ENCODE data around the gene DVL3.

DNA sequence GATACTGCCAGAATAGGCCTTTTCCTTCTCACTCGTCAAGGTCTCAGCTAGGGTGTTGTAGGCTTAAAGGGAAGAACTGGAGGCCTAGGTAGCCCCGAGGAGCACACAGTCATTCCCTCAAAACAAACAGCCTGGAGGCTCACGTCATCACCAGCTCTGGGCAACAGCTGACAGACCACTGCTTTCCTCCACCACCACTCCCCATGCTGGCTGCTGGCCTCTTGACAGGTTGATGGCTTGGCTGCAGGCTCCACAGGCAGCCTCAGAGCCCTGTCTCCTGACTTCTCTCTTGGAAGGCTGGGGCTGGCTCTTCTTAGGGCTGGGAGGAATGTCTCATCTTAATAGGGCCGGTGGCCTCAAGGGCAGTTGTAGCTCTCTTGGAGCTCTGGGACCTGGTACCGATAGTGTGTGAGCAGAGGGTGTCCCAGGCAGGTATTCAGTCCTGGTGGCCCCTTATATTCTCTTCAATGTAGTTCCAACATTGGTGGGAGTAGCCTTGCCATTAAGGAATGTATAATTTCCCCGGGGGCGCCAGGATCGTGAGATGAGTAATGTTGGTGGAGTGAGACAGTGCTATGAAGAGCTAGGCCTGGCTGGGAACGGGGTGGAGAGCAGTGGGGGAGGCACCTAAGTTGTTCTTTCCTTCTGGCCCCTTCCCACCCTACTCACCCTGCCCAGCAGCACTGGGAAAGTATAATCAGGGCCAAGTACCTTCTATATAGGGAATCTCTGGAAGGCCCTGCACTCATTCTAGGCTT lies 13.4 kb downstream of the DVL3 start:
- TF ChIP-seq, protein P1, sequence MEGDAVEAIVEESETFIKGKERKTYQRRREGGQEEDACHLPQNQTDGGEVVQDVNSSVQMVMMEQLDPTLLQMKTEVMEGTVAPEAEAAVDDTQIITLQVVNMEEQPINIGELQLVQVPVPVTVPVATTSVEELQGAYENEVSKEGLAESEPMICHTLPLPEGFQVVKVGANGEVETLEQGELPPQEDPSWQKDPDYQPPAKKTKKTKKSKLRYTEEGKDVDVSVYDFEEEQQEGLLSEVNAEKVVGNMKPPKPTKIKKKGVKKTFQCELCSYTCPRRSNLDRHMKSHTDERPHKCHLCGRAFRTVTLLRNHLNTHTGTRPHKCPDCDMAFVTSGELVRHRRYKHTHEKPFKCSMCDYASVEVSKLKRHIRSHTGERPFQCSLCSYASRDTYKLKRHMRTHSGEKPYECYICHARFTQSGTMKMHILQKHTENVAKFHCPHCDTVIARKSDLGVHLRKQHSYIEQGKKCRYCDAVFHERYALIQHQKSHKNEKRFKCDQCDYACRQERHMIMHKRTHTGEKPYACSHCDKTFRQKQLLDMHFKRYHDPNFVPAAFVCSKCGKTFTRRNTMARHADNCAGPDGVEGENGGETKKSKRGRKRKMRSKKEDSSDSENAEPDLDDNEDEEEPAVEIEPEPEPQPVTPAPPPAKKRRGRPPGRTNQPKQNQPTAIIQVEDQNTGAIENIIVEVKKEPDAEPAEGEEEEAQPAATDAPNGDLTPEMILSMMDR (IDR thresholded peaks at IDR 0.05) = no peak
- TF ChIP-seq POLR2AphosphoS5 (IDR thresholded peaks at IDR 0.05) (no peak), EP300 (IDR thresholded peaks at IDR 0.05) (no peak), POLR2A (IDR thresholded peaks at IDR 0.05) (no peak)

All from gastroesophageal sphincter (tissue), 3 donors.